ENCODE measurements around the gene DNPH1. TPM values are rescaled to one million over a fixed set of nuclear protein-coding genes. Genes with fewer than 3 reads are reported as not detected.

The DNPH1 gene
- total and polyA plus RNA-seq, 2 of the 8 experiments (the other 6 are each of a cell fraction or from before 2014, with no cell fraction given): 33.9 to 134 TPM

GRCh38 chr6:43189776-43190304 is 39.4 kb downstream of the DNPH1 start:
- Histone ChIP-seq H4K8ac (ENCODE audit: extremely low read depth, insufficient read depth, low read length) (no peak overlapping the region), H2BK12ac (ENCODE audit: low read depth, low read length) (no peak overlapping the region), H3K9ac (replicated peaks in 1 of 4; ENCODE audit: extremely low read depth in 1 of 4, low read depth in 3 of 4, low read length in 3 of 4) (no peak overlapping the region), H2BK15ac (ENCODE audit: low read length) (no peak overlapping the region), H3K27ac (ENCODE audit: low read depth, low read length) (no peak overlapping the region), H3K9me3 (ENCODE audit: insufficient read depth in 2 of 2, low read depth in 1 of 2, low read length in 1 of 2) (no peaks in the 10 kb centered on the region), H3K18ac (ENCODE audit: extremely low read depth, low read length) (no peak overlapping the region), H3K27me3 (replicated peaks in 1 of 4; ENCODE audit: control insufficient read depth in 3 of 4, extremely low read depth in 1 of 4, insufficient read depth in 3 of 4, low read length in 3 of 4) (no peaks in the 10 kb centered on the region; a peak in 1 of 7 replicates), H3K4ac (replicated peaks; ENCODE audit: insufficient read length, low read depth, low read length) (no peak overlapping the region), H2BK20ac (ENCODE audit: low read length) (no peak overlapping the region), H2BK5ac (ENCODE audit: low read depth, low read length) (no peak overlapping the region), H3K23me2 (ENCODE audit: low read depth, low read length) (peaks cover 2% of the 10 kb centered on the region; the same call in 1 of the 2 replicates), H2AFZ (ENCODE audit: low read length) (no peak overlapping the region), H3K79me1 (ENCODE audit: low read depth, low read length) (no peaks in the 10 kb centered on the region), H2AK5ac (ENCODE audit: low read depth, low read length) (no peak overlapping the region), H3K23ac (ENCODE audit: insufficient read length) (no peak overlapping the region), H3K4me3 (ENCODE audit: extremely low read depth in 1 of 4, insufficient read depth in 2 of 4, low read depth in 3 of 4, low read length in 4 of 4) (no peak overlapping the region), H3K4me1 (replicated peaks in 1 of 4; ENCODE audit: control insufficient read depth in 3 of 4, insufficient read depth in 4 of 4, low read length in 3 of 4) (no peaks in the 10 kb centered on the region), H2BK120ac (replicated peaks; ENCODE audit: low read depth, low read length) (no peak overlapping the region), H3K79me2 (ENCODE audit: control insufficient read depth in 1 of 2, insufficient read depth in 2 of 2, low read length in 2 of 2) (no peaks in the 10 kb centered on the region), H3K36me3 (ENCODE audit: control insufficient read depth in 2 of 4, insufficient read depth in 4 of 4, low read length in 3 of 4) (peaks cover 0 to 3% (median 0%) of the 10 kb centered on the region in 4 experiments; a peak in 1 of 8 replicates), H3K14ac (ENCODE audit: insufficient read length) (no peak overlapping the region), H4K20me1 (replicated peaks in 1 of 2; ENCODE audit: control insufficient read depth in 1 of 2, insufficient read depth in 2 of 2, low read length in 2 of 2) (no peaks in the 10 kb centered on the region), H3K4me2 (ENCODE audit: insufficient read depth in 1 of 2, low read depth in 2 of 2, low read length in 2 of 2) (no peak overlapping the region), H4K91ac (replicated peaks; ENCODE audit: insufficient read length, low read length) (no peak overlapping the region), H4K5ac (ENCODE audit: insufficient read length, low read depth, low read length) (no peak overlapping the region), H3K56ac (replicated peaks; ENCODE audit: insufficient read length, low read depth, low read length) (no peak overlapping the region)
- no peak for DNase-seq (ENCODE audit: low read depth in 1 of 2, low spot score in 2 of 2)
- WGBS, 2 experiments (ENCODE audit: extremely low coverage in 1 of 2, insufficient coverage in 1 of 2, insufficient read length in 1 of 2, insufficient replicate concordance in 2 of 2, low coverage in 1 of 2, low lambda C conversion rate in 2 of 2, missing lambda C conversion rate in 1 of 2): 93% methylated on average over 6 of the region's 6 CpGs; no CpG with 5 or more reads in 1 of the 2 experiments
- no peak for TF ChIP-seq ASH2L (IDR thresholded peaks at IDR 0.05; ENCODE audit: low read length)
- TF ChIP-seq CTBP2 (IDR thresholded peaks at IDR 0.05; ENCODE audit: borderline replicate concordance, insufficient read depth, insufficient read length, low read length): no peak
- CTCF ChIA-PET (ENCODE audit: partially characterized antibody): interaction anchor here (1.8 kb wide), 1 partner anchor 15 kb away, joined by 5 read pairs; no protein-coding TSS in a partner anchor
- POLR2A ChIA-PET (ENCODE audit: partially characterized antibody): no interaction called here
- no peak for FAIRE-seq
